ENCODE results near the gene NEDD8.
A peak's percentile ranks its signal among the peaks of the same experiment; 100 is the strongest.
"Not testable (repeated sequence)": the region's sequence is repeated elsewhere in the genome, so short reads cannot be mapped to it uniquely, and the experiment has no call there.

NEDD8 gene

DNA sequence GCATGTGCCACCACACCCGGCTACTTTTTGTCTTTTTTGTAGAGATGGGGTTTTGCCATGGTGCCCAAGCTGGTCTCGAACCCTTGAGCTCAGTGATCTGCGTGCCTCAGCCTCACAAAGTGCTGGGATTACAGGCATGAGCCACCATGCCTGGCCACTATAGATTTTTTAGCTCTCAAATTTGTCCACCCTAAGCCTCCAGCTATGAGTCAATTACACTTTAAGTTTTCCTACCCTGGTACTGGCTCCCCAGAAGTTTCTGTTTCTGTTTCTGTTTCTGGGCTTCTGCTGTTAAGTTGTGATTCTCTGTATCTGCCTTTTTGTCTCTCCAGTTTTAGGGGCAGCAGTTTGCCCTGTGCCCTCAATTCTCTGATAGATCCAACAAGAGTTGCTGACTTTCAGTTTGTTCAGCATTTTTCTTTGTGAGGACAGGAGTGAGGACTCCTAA is 14.6 kb upstream of the NEDD8 start:
- no peak overlapping the region for H3K4me3 ChIP-seq (ENCODE audit: low read length)
- no peak overlapping the region for H3K27ac ChIP-seq (ENCODE audit: low read length)
- no peak for DNase-seq (ENCODE audit: low read depth, low spot score)
- H3K36me3 ChIP-seq (ENCODE audit: control insufficient read depth, insufficient read depth, low read length) = no peaks in the 10 kb centered on the region
- no peaks in the 10 kb centered on the region for H3K27me3 ChIP-seq (ENCODE audit: control insufficient read depth, insufficient read depth, low read length)
- no CpG with 5 or more reads among the region's 3 CpGs for whole genome bisulfite sequencing (ENCODE audit: insufficient coverage, insufficient read length)
- H3K9me3 ChIP-seq (ENCODE audit: control insufficient read depth, insufficient read depth, low read length) = no peaks in the 10 kb centered on the region
- no peaks in the 10 kb centered on the region; the same call in 1 of the 2 replicates for H3K4me1 ChIP-seq (ENCODE audit: control insufficient read depth, insufficient read depth, low read length)

DNA sequence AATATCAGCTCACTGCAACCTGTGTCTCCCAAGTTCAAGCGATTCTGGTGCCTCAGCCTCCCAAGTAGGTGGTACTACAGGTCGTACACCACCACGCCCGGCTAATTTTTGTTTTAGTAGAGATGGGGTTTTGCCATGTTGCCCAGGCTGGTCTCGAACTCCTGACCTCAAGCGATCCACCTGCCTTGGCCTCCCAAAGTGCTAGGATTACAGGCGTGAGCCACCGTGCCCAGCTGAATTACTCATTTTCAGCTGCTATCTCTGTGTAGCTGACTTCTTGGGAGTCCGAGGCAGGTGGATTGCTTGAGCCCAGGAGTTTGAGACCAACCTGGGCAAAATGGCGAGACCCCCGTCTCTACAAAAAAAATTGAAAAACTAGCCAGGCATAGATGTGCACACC is 13.2 kb upstream of the NEDD8 start:
- not testable (repeated sequence) for H3K27me3 ChIP-seq (ENCODE audit: control insufficient read depth, insufficient read depth, low read length); DNase-seq (ENCODE audit: low read depth, low spot score); H3K4me3 ChIP-seq (ENCODE audit: low read length); H3K4me1 ChIP-seq (ENCODE audit: control insufficient read depth, insufficient read depth, low read length); H3K27ac ChIP-seq (ENCODE audit: low read length); H3K36me3 ChIP-seq (ENCODE audit: control insufficient read depth, insufficient read depth, low read length); H3K9me3 ChIP-seq (ENCODE audit: control insufficient read depth, insufficient read depth, low read length)
- WGBS (ENCODE audit: insufficient coverage, insufficient read length) = no CpG with 5 or more reads among the region's 11 CpGs

DNA sequence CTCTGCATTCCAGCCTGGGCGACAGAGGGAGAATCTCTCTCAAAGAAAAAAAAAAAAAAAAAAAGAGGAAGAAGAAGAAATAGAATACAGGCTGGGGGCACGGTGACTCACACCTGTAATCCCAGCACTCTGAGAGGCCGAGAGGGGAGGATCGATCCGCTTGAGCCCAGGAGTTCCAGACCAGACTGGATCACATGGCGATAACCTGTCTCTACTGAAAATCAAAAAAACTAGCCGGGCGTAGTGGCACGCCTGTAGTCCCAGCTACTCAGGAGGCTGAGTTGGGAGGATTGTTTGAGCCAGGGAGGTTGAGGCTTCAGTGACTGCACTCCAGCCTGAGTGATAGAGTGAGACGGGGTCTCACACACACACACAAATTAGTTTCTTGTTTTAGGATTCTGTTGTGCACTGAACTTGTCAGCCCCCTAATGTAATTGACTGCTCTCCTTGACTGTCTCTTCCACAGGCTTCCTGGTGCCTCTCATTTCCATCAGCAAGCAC is 11.2 kb upstream of the NEDD8 start:
- no peak for DNase-seq (ENCODE audit: low read depth, low spot score)
- Histone ChIP-seq H3K36me3 (ENCODE audit: control insufficient read depth, insufficient read depth, low read length) (peaks cover 11% of the 10 kb centered on the region), H3K4me1 (ENCODE audit: control insufficient read depth, insufficient read depth, low read length) (peaks cover 2% of the 10 kb centered on the region; the same call in 1 of the 2 replicates), H3K4me3 (ENCODE audit: low read length) (no peak overlapping the region; the same call in 1 of the 2 replicates), H3K27me3 (ENCODE audit: control insufficient read depth, insufficient read depth, low read length) (no peaks in the 10 kb centered on the region), H3K9me3 (ENCODE audit: control insufficient read depth, insufficient read depth, low read length) (no peaks in the 10 kb centered on the region), H3K27ac (ENCODE audit: low read length) (no peak overlapping the region)
- no CpG with 5 or more reads among the region's 10 CpGs for WGBS (ENCODE audit: insufficient coverage, insufficient read length)

DNA sequence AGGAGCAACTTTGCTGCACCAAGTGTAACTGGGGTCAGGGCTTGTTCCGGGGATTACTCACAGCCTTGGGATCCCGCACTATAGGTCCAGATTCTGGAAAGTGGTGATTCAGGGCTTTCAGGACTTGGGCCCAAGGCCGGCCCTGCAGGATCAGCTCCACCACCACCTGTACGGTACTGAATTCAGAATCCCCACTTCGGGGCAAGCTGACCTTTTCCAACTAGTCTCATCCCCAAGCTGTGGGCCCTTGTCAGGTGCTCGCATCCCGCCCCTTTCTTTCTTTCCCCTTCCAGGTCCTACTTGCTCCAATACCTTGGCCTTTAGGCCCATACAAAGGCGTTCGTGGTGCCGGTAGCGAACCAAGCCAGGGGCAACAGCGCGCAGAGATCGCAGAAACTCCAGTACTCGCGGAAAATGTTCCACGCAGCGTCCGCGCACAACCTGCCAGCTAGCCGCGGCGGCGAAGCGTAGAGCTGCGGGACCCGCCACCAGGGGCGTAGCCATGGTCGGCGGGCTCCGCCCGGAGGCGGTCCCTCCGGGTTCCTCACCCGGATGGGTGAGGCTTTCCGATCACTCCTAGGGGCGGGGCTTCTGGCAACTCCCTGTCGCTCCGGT is 9.8 kb upstream of the NEDD8 start:
- no peak overlapping the region for H3K27ac ChIP-seq (ENCODE audit: low read length)
- H3K4me1 ChIP-seq (ENCODE audit: control insufficient read depth, insufficient read depth, low read length) = peaks cover 2% of the 10 kb centered on the region; the same call in 1 of the 2 replicates
- peak overlapping the region; percentile 81 for H3K4me3 ChIP-seq (ENCODE audit: low read length)
- DNase-seq (ENCODE audit: low read depth, low spot score) = peak; percentile 57
- whole genome bisulfite sequencing (ENCODE audit: insufficient coverage, insufficient read length) = no CpG with 5 or more reads among the region's 39 CpGs
- no peaks in the 10 kb centered on the region for H3K9me3 ChIP-seq (ENCODE audit: control insufficient read depth, insufficient read depth, low read length)
- H3K27me3 ChIP-seq (ENCODE audit: control insufficient read depth, insufficient read depth, low read length) = no peaks in the 10 kb centered on the region
- peaks cover 22% of the 10 kb centered on the region for H3K36me3 ChIP-seq (ENCODE audit: control insufficient read depth, insufficient read depth, low read length)

DNA sequence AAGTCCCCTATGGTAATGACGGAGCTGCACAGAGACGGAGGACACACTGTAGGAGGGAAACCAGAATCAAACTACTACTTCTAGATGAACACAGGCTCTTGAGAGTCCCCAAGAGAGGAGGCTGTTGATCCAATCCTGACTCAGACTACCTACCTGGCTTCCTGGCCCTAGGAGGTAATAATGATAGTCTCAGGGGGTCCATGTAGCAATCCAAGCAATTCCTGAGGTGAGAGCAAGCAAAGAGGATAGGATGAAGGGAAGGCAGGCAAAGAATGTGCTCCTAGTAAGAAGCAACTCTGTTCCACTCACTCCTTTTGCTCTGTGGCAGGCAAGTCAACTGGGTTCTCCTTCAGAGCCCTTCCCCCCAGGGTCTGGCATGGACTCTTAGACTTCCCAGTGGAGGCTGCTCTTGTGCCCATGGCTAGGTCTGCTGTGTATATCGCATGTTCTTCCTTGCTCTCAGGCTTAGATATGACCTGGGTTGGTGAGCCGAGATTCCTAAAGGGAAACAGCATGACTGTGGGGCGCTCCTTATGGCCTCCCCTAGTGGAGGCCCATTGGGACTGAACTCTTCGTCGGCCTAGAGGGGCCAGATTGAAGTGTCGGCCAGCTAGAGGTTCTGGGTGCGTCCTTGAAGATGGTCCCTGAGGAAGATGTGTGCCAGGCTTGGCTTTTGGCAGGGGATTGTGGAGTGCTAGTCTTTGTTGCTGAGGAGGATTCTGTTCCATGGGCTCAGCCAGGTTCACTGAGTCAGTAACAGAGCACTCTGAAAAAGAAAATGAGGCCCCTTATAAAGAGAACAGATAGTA is 8.1 kb upstream of the NEDD8 start:
- Histone ChIP-seq H3K4me1 (ENCODE audit: control insufficient read depth, insufficient read depth, low read length) (peaks cover 2% of the 10 kb centered on the region; the same call in 1 of the 2 replicates), H3K27ac (ENCODE audit: low read length) (no peak overlapping the region), H3K27me3 (ENCODE audit: control insufficient read depth, insufficient read depth, low read length) (no peaks in the 10 kb centered on the region), H3K36me3 (ENCODE audit: control insufficient read depth, insufficient read depth, low read length) (peaks cover 27% of the 10 kb centered on the region), H3K4me3 (ENCODE audit: low read length) (no peak overlapping the region), H3K9me3 (ENCODE audit: control insufficient read depth, insufficient read depth, low read length) (no peaks in the 10 kb centered on the region)
- no CpG with 5 or more reads among the region's 9 CpGs for WGBS (ENCODE audit: insufficient coverage, insufficient read length)
- DNase-seq (ENCODE audit: low read depth, low spot score) = no peak

DNA sequence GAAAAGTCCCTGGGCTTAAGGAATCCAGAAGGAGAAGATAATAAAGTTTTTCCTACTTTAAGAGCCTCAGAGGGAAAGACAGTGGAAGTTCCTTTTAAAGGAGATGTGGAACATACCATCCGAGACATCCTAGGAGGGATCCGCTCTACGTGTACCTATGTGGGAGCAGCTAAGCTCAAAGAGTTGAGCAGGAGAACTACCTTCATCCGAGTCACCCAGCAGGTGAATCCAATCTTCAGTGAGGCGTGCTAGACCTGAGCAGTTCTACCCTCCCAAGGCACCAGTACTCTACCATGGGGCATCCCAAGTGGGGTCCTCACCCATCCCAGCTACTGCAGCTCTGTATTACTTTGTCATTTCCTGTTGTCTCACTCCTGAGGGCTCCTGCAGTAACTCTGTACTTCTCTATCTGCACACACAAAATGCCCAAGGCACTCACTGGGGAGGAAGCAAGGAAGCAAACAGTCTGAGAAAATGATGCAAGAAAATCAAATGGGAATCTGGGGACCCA is 6.4 kb upstream of the NEDD8 start:
- H3K4me1 ChIP-seq (ENCODE audit: control insufficient read depth, insufficient read depth, low read length) = 0 out of 2 replicates have a peak, but pooled peaks cover 2% of the 10 kb centered on the region
- H3K27me3 ChIP-seq (ENCODE audit: control insufficient read depth, insufficient read depth, low read length) = no peaks in the 10 kb centered on the region
- peaks cover 27% of the 10 kb centered on the region for H3K36me3 ChIP-seq (ENCODE audit: control insufficient read depth, insufficient read depth, low read length)
- WGBS (ENCODE audit: insufficient coverage, insufficient read length) = no CpG with 5 or more reads among the region's 5 CpGs
- H3K27ac ChIP-seq (ENCODE audit: low read length) = no peak overlapping the region
- no peak overlapping the region for H3K4me3 ChIP-seq (ENCODE audit: low read length)
- no peaks in the 10 kb centered on the region for H3K9me3 ChIP-seq (ENCODE audit: control insufficient read depth, insufficient read depth, low read length)
- DNase-seq (ENCODE audit: low read depth, low spot score) = no peak

DNA sequence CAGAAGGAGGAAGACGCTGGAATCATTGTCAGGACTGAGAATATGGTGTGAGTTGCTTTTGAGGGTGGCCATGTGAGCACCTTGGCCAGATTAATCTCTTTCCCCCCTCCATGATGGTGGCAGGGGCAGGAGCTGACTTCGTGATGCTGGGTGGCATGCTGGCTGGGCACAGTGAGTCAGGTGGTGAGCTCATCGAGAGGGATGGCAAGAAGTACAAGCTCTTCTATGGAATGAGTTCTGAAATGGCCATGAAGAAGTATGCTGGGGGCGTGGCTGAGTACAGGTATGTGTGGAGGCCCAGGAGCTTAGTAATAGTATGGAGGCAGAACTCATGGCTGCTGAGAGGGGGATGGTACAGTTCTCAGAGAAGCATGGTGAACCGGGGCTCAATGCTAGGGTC is 6.0 kb upstream of the NEDD8 start:
- WGBS (ENCODE audit: insufficient coverage, insufficient read length) = no CpG with 5 or more reads among the region's 5 CpGs
- H3K4me3 ChIP-seq (ENCODE audit: low read length) = no peak overlapping the region
- H3K27ac ChIP-seq (ENCODE audit: low read length) = no peak overlapping the region
- H3K27me3 ChIP-seq (ENCODE audit: control insufficient read depth, insufficient read depth, low read length) = no peaks in the 10 kb centered on the region
- DNase-seq (ENCODE audit: low read depth, low spot score) = no peak
- no peaks in the 10 kb centered on the region for H3K9me3 ChIP-seq (ENCODE audit: control insufficient read depth, insufficient read depth, low read length)
- H3K36me3 ChIP-seq (ENCODE audit: control insufficient read depth, insufficient read depth, low read length) = peaks cover 27% of the 10 kb centered on the region
- H3K4me1 ChIP-seq (ENCODE audit: control insufficient read depth, insufficient read depth, low read length) = 0 out of 2 replicates have a peak, but pooled peaks cover 2% of the 10 kb centered on the region

DNA sequence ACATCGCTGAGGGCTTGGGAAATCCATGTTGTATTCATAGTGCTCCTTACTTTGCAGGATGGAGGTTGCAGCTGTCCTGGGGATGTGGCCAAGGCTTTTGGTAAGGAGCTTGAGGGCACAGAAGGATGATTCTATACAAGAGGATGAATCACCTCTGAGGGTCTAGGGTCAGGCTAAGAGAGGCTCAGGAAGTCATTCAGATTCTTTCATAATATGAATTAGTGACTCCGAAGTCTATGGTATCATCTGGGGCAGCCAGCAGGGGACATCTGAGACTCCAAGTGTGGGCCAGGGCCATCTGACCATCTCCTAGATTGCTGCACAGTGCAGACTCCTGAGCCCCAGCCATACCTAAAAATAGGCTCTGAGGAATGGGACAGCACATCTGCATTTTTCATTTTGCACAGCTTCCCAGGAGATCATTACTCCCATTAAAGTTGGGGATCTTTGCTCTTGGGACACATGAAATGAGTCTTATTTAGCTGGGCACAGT is 5.3 kb upstream of the NEDD8 start:
- WGBS (ENCODE audit: insufficient coverage, insufficient read length) = no CpG with 5 or more reads among the region's 2 CpGs
- no peak overlapping the region for H3K27ac ChIP-seq (ENCODE audit: low read length)
- H3K27me3 ChIP-seq (ENCODE audit: control insufficient read depth, insufficient read depth, low read length) = no peaks in the 10 kb centered on the region
- H3K36me3 ChIP-seq (ENCODE audit: control insufficient read depth, insufficient read depth, low read length) = peaks cover 27% of the 10 kb centered on the region
- no peaks in the 10 kb centered on the region for H3K9me3 ChIP-seq (ENCODE audit: control insufficient read depth, insufficient read depth, low read length)
- DNase-seq (ENCODE audit: low read depth, low spot score) = no peak
- no peak overlapping the region for H3K4me3 ChIP-seq (ENCODE audit: low read length)
- H3K4me1 ChIP-seq (ENCODE audit: control insufficient read depth, insufficient read depth, low read length) = 0 out of 2 replicates have a peak, but pooled peaks cover 2% of the 10 kb centered on the region

DNA sequence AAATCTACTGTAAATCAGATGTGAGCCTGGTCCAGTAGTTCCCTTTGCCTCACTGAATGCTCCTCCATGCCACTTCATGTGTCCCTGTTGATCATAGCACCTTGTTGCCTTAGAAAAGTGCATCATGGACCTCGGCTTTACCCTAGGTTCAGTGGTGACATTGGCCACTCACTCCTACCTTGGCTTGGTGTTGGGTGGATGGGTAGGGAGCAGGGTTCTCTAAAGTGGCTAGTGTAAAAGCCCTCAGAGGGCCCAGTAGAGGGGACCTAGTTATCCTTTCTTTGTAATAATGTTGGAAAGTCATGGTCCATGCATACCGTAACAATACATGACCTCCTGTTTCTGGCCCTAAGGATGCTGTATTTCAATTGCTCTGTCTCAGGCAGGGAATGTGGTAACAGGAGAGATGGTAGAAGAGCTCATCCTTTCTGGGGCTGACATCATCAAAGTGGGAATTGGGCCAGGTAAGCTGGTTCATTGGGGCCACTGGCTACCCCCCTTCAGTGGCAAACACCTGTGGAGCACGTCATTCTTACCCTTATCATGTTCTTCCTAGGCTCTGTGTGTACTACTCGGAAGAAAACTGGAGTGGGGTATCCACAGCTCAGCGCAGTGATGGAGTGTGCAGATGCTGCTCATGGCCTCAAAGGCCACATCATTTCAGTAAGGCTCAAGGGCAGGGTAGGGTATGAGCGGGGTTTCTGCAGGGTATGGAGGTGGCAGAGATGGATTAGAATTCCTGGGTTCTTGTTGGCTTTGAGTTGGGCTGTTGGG is 4.7 kb upstream of the NEDD8 start:
- peaks cover 27% of the 10 kb centered on the region for H3K36me3 ChIP-seq (ENCODE audit: control insufficient read depth, insufficient read depth, low read length)
- 0 out of 2 replicates have a peak, but pooled peaks cover 2% of the 10 kb centered on the region for H3K4me1 ChIP-seq (ENCODE audit: control insufficient read depth, insufficient read depth, low read length)
- no peak overlapping the region for H3K27ac ChIP-seq (ENCODE audit: low read length)
- no peaks in the 10 kb centered on the region for H3K9me3 ChIP-seq (ENCODE audit: control insufficient read depth, insufficient read depth, low read length)
- no peaks in the 10 kb centered on the region for H3K27me3 ChIP-seq (ENCODE audit: control insufficient read depth, insufficient read depth, low read length)
- WGBS (ENCODE audit: insufficient coverage, insufficient read length) = no CpG with 5 or more reads among the region's 6 CpGs
- H3K4me3 ChIP-seq (ENCODE audit: low read length) = no peak overlapping the region
- no peak for DNase-seq (ENCODE audit: low read depth, low spot score)
